Measurements from ENCODE around the gene THUMPD1.
"Not testable (repeated sequence)": the region's sequence is repeated elsewhere in the genome, so short reads cannot be mapped to it uniquely, and the experiment has no call there.

THUMPD1 gene

GRCh38 chr16:20704281-20704680 lies 37.3 kb downstream of the THUMPD1 start:
- no peak for TF ChIP-seq CTCF (IDR thresholded peaks at IDR 0.05; ENCODE audit: insufficient read depth, low read depth, low read length, missing control alignments)
- no peak for DNase-seq (ENCODE audit: low read depth)
- H3K4me3 ChIP-seq (ENCODE audit: low read length), result no peak overlapping the region

GRCh38 chr16:20701692-20702091 lies 39.9 kb downstream of the THUMPD1 start:
- H3K4me3 ChIP-seq (ENCODE audit: low read length); DNase-seq (ENCODE audit: low read depth): not testable (repeated sequence)

GRCh38 chr16:20696618-20697017 lies 45.0 kb downstream of the THUMPD1 start:
- no peak for TF ChIP-seq CTCF (IDR thresholded peaks at IDR 0.05; ENCODE audit: insufficient read depth, low read depth, low read length, missing control alignments)
- H3K4me3 ChIP-seq (ENCODE audit: low read length), result no peak overlapping the region
- DNase-seq (ENCODE audit: low read depth), result no peak

GRCh38 chr16:20695024-20695423 lies 46.6 kb downstream of the THUMPD1 start:
- no peak overlapping the region for H3K4me3 ChIP-seq (ENCODE audit: low read length)
- TF ChIP-seq CTCF (IDR thresholded peaks at IDR 0.05; ENCODE audit: insufficient read depth, low read depth, low read length, missing control alignments), result no peak
- DNase-seq (ENCODE audit: low read depth), result no peak

GRCh38 chr16:20694096-20694495 lies 47.5 kb downstream of the THUMPD1 start:
- DNase-seq (ENCODE audit: low read depth), result not testable (repeated sequence)

GRCh38 chr16:20689668-20690067 lies 52.0 kb downstream of the THUMPD1 start:
- H3K4me3 ChIP-seq (ENCODE audit: low read length), result no peak overlapping the region
- no peak for DNase-seq (ENCODE audit: low read depth)
- no peak for TF ChIP-seq CTCF (IDR thresholded peaks at IDR 0.05; ENCODE audit: insufficient read depth, low read depth, low read length, missing control alignments)

More at GRCh38 chr16:20694096-20694495, 47.5 kb downstream of the THUMPD1 start:
- H3K4me3 ChIP-seq (ENCODE audit: low read length), result not testable (repeated sequence)

GRCh38 chr16:20683812-20684211 lies 57.8 kb downstream of the THUMPD1 start:
- H3K4me3 ChIP-seq (ENCODE audit: low read length), result no peak overlapping the region
- no peak for DNase-seq (ENCODE audit: low read depth)
- TF ChIP-seq CTCF (IDR thresholded peaks at IDR 0.05; ENCODE audit: insufficient read depth, low read depth, low read length, missing control alignments), result no peak

All from epithelial cell of esophagus (primary cell).